ENCODE data around the gene ZFP57.

ZFP57 gene

GRCh38 chr6:29625337-29625930, 55.5 kb downstream of the ZFP57 start:
- no peak for DNase-seq (ENCODE audit: low spot score)

- DNase-seq (ENCODE audit: low spot score) = no peak
These were observed 56.4 kb downstream of the ZFP57 start for GRCh38 chr6:29624520-29624961.
